Suprapubic skin (tissue), 3 donors: ENCODE results near the gene ATP12A.

ENCODE experiments used
- CTCF ChIP-seq, 2 donors: fragments of 200-600 bp in 1 of 2; fragments of 450-650 bp in 1 of 2; sonication (generic) in 1 of 2; IDR thresholded peaks; one replicate each; pipeline ENCODE4 v1.5.1; 2016 to 2019; ENCODE audit warnings: antibody characterized with exemption in 2 of 2, mild to moderate bottlenecking in 1 of 2, moderate library complexity in 1 of 2
- EP300 ChIP-seq: sonication (generic); formaldehyde crosslinking; IDR thresholded peaks from one replicate; pipeline ENCODE4 v1.6.1; 2017; ENCODE audit warnings: antibody characterized with exemption
- POLR2A ChIP-seq, 2 donors: fragments of 450-650 bp; IDR thresholded peaks; one replicate each; pipeline ENCODE4 v1.6.1; 2017; ENCODE audit warnings: antibody characterized with exemption in 2 of 2, mild to moderate bottlenecking in 2 of 2, moderate library complexity in 2 of 2

- no peak for TF ChIP-seq CTCF (IDR thresholded peaks at IDR 0.05)
- TF ChIP-seq POLR2A (IDR thresholded peaks at IDR 0.05), result no peak
- TF ChIP-seq EP300, result no peak
Measured at GRCh38 chr13:24694907-24695306, 14.7 kb downstream of the ATP12A start.
